GM18498 (cell line): Measurements from ENCODE around the gene PPM1D.
A peak's percentile ranks its signal among the peaks of the same experiment; 100 is the strongest.
"Not testable (repeated sequence)": the region's sequence is repeated elsewhere in the genome, so short reads cannot be mapped to it uniquely, and the experiment has no call there.

Experiments
- ATAC-seq: cut with Tn5 transposase; IDR thresholded peaks from one replicate; pipeline ENCODE4 v1.9.1; 2021; ENCODE audit warnings: mild to moderate bottlenecking, moderate library complexity; ENCODE audit not compliant: unreplicated experiment

Gene PPM1D

GRCh38 chr17:60593441-60594036 lies 6.5 kb upstream of the PPM1D start:
- ATAC-seq, result not testable (repeated sequence)

- not testable (repeated sequence) for ATAC-seq
These were observed 5.8 kb upstream of the PPM1D start for GRCh38 chr17:60594170-60594569.

GRCh38 chr17:60594734-60595133 lies 5.3 kb upstream of the PPM1D start:
- no peak for ATAC-seq

GRCh38 chr17:60597297-60597696 lies 2.7 kb upstream of the PPM1D start:
- ATAC-seq, result no peak

- ATAC-seq, result no peak
These were observed 1.8 kb upstream of the PPM1D start for GRCh38 chr17:60598001-60598736.

- ATAC-seq, result no peak
These were observed 773 bp upstream of the PPM1D start for GRCh38 chr17:60599220-60599619.

- peak; percentile 19 for ATAC-seq
These were observed 775 bp downstream of the PPM1D start for GRCh38 chr17:60600490-60601446.

- no peak for ATAC-seq
These were observed 1.7 kb downstream of the PPM1D start for GRCh38 chr17:60601447-60602384.

GRCh38 chr17:60602385-60602742 lies 2.4 kb downstream of the PPM1D start:
- no peak for ATAC-seq

- ATAC-seq, result no peak
These were observed 2.9 kb downstream of the PPM1D start for GRCh38 chr17:60602871-60603270.

- ATAC-seq, result not testable (repeated sequence)
These were observed 3.5 kb downstream of the PPM1D start for GRCh38 chr17:60603477-60603876.

GRCh38 chr17:60604686-60605334 lies 4.8 kb downstream of the PPM1D start:
- no peak for ATAC-seq

- no peak for ATAC-seq
These were observed 6.0 kb downstream of the PPM1D start for GRCh38 chr17:60606036-60606435.

GRCh38 chr17:60610473-60610872 lies 10.5 kb downstream of the PPM1D start:
- no peak for ATAC-seq

- ATAC-seq, result not testable (repeated sequence)
These were observed 11.3 kb downstream of the PPM1D start for GRCh38 chr17:60611321-60611720.

GRCh38 chr17:60613325-60613724 lies 13.3 kb downstream of the PPM1D start:
- no peak for ATAC-seq

GRCh38 chr17:60613796-60614195 lies 13.8 kb downstream of the PPM1D start:
- ATAC-seq, result not testable (repeated sequence)

- not testable (repeated sequence) for ATAC-seq
These were observed 14.3 kb downstream of the PPM1D start for GRCh38 chr17:60614247-60614646.

GRCh38 chr17:60615108-60615507 lies 15.1 kb downstream of the PPM1D start:
- no peak for ATAC-seq

GRCh38 chr17:60615840-60616239 lies 15.8 kb downstream of the PPM1D start:
- no peak for ATAC-seq
